Measurements from ENCODE around the gene SLC12A7.

The SLC12A7 gene

DNA sequence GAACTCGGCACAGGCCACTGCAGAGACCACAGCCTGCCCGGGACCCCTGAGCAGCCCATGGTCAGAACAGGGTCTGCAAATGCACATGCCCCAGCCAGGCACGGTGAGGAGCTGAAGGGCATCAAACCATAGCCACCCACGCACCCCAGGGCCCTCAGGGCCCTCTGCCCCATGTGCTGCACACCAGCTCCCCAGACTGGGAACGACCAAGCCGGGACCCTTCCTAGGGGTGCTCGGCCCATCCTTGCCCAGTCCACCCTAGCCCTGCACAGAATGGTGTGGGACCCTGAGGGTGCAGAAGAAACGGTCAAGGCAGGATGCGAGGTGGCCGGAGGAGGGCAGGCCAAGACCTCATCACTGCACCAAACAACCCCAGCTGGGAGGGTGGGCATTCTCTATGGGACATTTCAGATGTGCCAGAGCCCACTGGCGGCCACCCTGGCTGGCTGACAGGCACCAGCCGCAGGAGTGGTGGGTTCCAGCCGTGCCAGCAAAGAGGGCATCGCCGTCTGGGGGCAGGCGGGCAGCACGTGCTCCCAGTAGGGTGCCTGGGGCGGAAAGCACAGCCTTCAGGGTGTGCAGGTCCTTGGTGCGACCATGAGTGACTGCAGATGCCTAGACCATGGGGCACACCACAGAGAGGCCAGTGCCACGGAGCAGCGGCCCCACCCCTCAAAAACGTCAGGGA, 16.4 kb downstream of the SLC12A7 start:
- TF ChIP-seq, protein P1, sequence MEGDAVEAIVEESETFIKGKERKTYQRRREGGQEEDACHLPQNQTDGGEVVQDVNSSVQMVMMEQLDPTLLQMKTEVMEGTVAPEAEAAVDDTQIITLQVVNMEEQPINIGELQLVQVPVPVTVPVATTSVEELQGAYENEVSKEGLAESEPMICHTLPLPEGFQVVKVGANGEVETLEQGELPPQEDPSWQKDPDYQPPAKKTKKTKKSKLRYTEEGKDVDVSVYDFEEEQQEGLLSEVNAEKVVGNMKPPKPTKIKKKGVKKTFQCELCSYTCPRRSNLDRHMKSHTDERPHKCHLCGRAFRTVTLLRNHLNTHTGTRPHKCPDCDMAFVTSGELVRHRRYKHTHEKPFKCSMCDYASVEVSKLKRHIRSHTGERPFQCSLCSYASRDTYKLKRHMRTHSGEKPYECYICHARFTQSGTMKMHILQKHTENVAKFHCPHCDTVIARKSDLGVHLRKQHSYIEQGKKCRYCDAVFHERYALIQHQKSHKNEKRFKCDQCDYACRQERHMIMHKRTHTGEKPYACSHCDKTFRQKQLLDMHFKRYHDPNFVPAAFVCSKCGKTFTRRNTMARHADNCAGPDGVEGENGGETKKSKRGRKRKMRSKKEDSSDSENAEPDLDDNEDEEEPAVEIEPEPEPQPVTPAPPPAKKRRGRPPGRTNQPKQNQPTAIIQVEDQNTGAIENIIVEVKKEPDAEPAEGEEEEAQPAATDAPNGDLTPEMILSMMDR (IDR thresholded peaks at IDR 0.05; ENCODE audit: low read depth, low read length) = no peak
- H3K4me3 ChIP-seq (ENCODE audit: low read depth, low read length) = no peak overlapping the region

DNA sequence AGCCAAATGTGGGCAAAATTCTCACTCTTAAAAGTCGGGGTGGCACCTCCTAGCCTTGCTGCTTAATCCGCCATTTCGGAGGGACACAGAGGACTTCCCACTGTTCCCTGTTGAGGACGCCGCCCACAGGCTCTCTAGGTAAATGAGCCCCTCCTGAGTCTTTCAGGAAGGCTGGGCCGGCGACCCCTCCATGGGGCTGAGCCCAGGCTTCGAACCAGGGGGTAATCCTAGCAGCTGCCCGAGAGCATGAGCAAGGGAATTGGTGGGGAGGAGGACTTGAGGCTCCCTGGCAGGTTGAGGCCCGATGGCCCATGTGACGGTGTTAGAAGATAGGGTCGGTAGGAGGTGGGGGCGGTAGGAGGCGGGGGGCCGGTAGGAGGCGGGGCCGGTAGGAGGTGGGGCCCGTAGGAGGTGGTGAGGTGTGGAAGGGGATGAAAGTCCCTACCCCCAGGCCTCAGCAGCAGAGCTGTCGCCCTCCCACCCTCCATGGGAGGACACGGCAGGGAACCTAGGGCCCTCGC, 17.1 kb downstream of the SLC12A7 start:
- no peak overlapping the region for H3K4me3 ChIP-seq (ENCODE audit: low read depth, low read length)
- TF ChIP-seq, protein P1 (IDR thresholded peaks at IDR 0.05; ENCODE audit: low read depth, low read length) = no peak

DNA sequence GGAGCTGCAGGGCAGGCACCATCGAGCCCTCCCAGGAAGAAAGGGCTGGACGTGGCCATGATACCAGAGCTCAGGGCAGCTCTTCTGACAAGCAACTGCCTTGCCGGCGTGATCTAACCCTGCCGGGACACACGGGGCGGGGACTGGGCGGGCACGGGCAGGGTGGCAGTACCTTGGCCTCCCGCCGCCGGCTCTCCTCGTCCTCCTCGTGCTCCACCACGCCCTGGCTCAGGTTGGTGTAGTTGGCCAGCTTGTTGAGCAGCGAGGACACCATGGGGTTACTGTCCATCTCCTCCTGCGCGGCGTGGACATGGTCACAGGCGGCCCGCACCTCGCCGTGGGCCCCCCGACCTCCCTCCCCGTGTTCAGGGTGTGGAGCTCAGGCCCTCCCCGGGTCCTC, 18.5 kb downstream of the SLC12A7 start:
- TF ChIP-seq, protein P1 (IDR thresholded peaks at IDR 0.05; ENCODE audit: low read depth, low read length) = no peak
- no peak overlapping the region for H3K4me3 ChIP-seq (ENCODE audit: low read depth, low read length)

DNA sequence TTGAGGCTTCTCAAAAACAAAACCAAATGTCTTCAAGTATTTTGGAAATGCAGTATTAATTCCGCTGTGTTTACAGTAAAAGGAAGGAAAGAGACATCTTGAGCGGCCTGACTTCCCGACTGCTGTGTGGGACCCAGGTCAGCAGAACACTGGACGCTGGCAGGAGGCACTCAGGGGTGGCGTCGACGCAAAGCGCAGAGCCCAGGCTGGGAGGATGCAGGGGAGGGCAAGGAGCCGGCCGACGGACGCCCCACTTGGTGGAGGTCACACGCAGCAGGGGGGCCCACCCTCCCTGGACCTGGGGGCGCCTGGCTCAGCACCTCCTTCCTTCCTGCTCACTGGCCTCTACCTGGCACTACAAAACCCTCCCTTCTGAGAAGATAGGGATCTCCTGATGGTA, 19.7 kb downstream of the SLC12A7 start:
- TF ChIP-seq, protein P1 (IDR thresholded peaks at IDR 0.05; ENCODE audit: low read depth, low read length) = no peak
- H3K4me3 ChIP-seq (ENCODE audit: low read depth, low read length) = no peak overlapping the region

DNA sequence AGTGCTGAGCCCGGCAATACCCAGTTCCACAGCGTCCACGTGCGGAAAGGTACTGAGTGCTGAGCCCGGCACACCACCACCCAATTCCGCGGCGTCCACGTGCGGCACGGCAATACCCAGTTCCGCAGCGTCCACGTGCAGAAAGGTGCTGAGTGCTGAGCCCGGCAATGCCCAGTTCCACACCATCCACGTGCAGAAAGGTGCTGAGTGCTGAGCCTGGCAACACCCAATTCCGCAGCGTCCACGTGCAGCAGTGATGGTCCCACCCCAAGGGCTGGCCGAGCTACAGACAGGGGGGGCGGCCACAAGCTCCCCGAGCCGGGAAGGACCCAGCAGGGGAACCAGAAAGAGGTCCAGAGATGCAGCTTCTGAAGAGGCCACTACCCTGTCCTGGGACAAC, 20.2 kb downstream of the SLC12A7 start:
- no peak overlapping the region for H3K4me3 ChIP-seq (ENCODE audit: low read depth, low read length)
- TF ChIP-seq, protein P1 (IDR thresholded peaks at IDR 0.05; ENCODE audit: low read depth, low read length) = no peak

DNA sequence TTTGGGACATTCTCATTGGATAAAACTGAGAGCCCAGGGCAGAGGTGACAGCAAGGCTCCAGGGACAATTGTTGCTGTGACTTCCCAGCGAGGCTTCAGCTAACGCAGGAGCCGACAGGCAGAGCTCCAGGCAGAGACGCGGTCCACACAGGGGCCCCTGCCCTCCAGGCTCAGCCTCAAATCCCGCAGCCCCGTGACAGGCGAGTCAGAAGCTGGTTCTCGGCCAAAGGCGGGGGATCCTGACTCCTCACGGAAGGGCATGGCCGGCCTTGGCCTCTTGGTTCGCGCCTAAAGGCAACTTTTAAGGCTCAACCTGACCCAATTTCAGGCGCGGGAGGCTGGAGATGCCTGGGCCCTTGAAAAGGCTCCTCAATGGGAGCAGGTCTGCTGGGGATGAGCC, 21.3 kb downstream of the SLC12A7 start:
- TF ChIP-seq, protein P1 (IDR thresholded peaks at IDR 0.05; ENCODE audit: low read depth, low read length) = no peak
- no peak overlapping the region for H3K4me3 ChIP-seq (ENCODE audit: low read depth, low read length)

DNA sequence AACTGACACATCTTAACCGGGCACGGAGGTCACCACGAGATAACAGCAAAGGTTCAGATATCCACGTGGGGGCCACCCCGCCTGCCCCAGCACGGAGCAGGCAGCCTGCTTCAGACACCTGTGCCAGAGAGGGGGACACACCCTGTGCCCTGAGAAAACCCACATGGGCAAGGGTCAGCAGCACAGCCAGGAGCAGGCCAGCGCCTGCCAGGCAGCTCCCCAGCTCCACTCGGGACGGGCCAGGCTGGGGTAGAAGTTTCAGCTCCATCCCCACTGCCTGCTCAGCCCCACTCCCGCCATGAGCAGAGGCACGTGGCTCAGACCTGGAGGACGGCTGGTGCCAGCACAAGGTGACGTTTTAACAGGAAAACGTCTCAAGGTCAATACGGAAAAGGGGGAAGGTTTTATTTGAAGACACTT, 22.2 kb downstream of the SLC12A7 start:
- TF ChIP-seq, protein P1 (IDR thresholded peaks at IDR 0.05; ENCODE audit: low read depth, low read length) = no peak
- no peak overlapping the region for H3K4me3 ChIP-seq (ENCODE audit: low read depth, low read length)
